H9 (cell line): ENCODE measurements around the gene CPT1B. TPM values are rescaled to one million over a fixed set of nuclear protein-coding genes. Genes with fewer than 3 reads are reported as not detected.

Experiments used
- DNase-seq: peaks from one replicate; pipeline ENCODE4 v3.0.0-alpha.2; 2017
- H2AFZ ChIP-seq: one replicate; pipeline ENCODE4 v1.6.1; 2013; ENCODE audit warnings: mild to moderate bottlenecking, low read length, control low read depth, moderate library complexity
- H2AK5ac ChIP-seq: 2 replicates; pipeline ENCODE4 v1.6.1; 2013; ENCODE audit warnings: low read length, control low read depth, mixed read lengths; ENCODE audit not compliant: insufficient read length
- H2BK120ac ChIP-seq: one replicate; pipeline ENCODE4 v1.6.1; 2013; ENCODE audit warnings: low read depth, mild to moderate bottlenecking, low read length, control low read depth, inconsistent platforms; ENCODE audit not compliant: poor library complexity, severe bottlenecking
- H2BK12ac ChIP-seq: 2 replicates; pipeline ENCODE4 v1.6.1; 2013; ENCODE audit warnings: low read length, control low read depth, mixed read lengths, low read depth; ENCODE audit not compliant: insufficient read length
- H2BK15ac ChIP-seq: 2 replicates; pipeline ENCODE4 v1.6.1; 2013; ENCODE audit warnings: low read depth, low read length, control low read depth
- H2BK20ac ChIP-seq: one replicate; pipeline ENCODE4 v1.6.1; 2013; ENCODE audit warnings: low read depth, mild to moderate bottlenecking, low read length, control low read depth, inconsistent platforms; ENCODE audit not compliant: poor library complexity, severe bottlenecking
- H2BK5ac ChIP-seq: 2 replicates; pipeline ENCODE4 v1.6.1; 2013; ENCODE audit warnings: low read length, control low read depth, mixed read lengths; ENCODE audit not compliant: insufficient read length
- H3K14ac ChIP-seq: 2 replicates; pipeline ENCODE4 v1.6.1; 2013; ENCODE audit warnings: low read length, control low read depth; ENCODE audit not compliant: insufficient read depth
- H3K18ac ChIP-seq: 2 replicates; pipeline ENCODE4 v1.6.1; 2013; ENCODE audit warnings: low read depth, mild to moderate bottlenecking, mixed read lengths, low read length, control low read depth; ENCODE audit not compliant: insufficient read length
- H3K23ac ChIP-seq: 2 replicates; pipeline ENCODE4 v1.6.1; 2013; ENCODE audit warnings: low read length, control low read depth, mixed read lengths, low read depth; ENCODE audit not compliant: insufficient read length
- H3K23me2 ChIP-seq: 2 replicates; pipeline ENCODE4 v1.6.1; 2013; ENCODE audit warnings: low read depth, mild to moderate bottlenecking, mixed read lengths, low read length, control low read depth; ENCODE audit not compliant: insufficient read length, poor library complexity, severe bottlenecking
- H3K27ac ChIP-seq: 2 replicates; pipeline ENCODE4 v1.5.1; 2013; ENCODE audit warnings: low read length, control low read depth, mixed read lengths, low read depth; ENCODE audit not compliant: insufficient read length
- H3K27me3 ChIP-seq: 2 replicates; pipeline ENCODE4 v1.6.1; 2013; ENCODE audit warnings: low read length, control low read depth, inconsistent platforms; ENCODE audit not compliant: insufficient read depth
- H3K4ac ChIP-seq: 2 replicates; pipeline ENCODE4 v1.6.1; 2013; ENCODE audit warnings: low read depth, mild to moderate bottlenecking, control low read depth, inconsistent platforms, low read length, moderate library complexity
- H3K4me1 ChIP-seq: 2 replicates; pipeline ENCODE4 v1.6.1; 2013; ENCODE audit warnings: low read length, control low read depth, inconsistent platforms; ENCODE audit not compliant: insufficient read depth
- H3K4me2 ChIP-seq: 2 replicates; pipeline ENCODE4 v1.6.1; 2013; ENCODE audit warnings: low read length, control low read depth, mixed read lengths; ENCODE audit not compliant: insufficient read length, insufficient read depth
- H3K56ac ChIP-seq: 2 replicates; pipeline ENCODE4 v1.6.1; 2013; ENCODE audit warnings: low read depth, mild to moderate bottlenecking, mixed read lengths, low read length, control low read depth; ENCODE audit not compliant: insufficient read length
- H3K79me1 ChIP-seq: 2 replicates; pipeline ENCODE4 v1.6.1; 2013; ENCODE audit warnings: low read depth, mild to moderate bottlenecking, moderate library complexity, low read length, control low read depth, inconsistent platforms; ENCODE audit not compliant: insufficient read depth, poor library complexity, severe bottlenecking
- H3K79me2 ChIP-seq: 2 replicates; pipeline ENCODE4 v1.6.1; 2013; ENCODE audit warnings: low read length, control low read depth, inconsistent platforms; ENCODE audit not compliant: insufficient read depth
- H3K9ac ChIP-seq: 2 replicates; pipeline ENCODE4 v1.6.1; 2013; ENCODE audit warnings: low read length, control low read depth, mixed read lengths; ENCODE audit not compliant: insufficient read length; ENCODE audit errors: extremely low read depth
- H3K9me3 ChIP-seq: one replicate; pipeline ENCODE4 v1.6.1; 2013; ENCODE audit warnings: low read depth, low read length, inconsistent platforms; ENCODE audit not compliant: control insufficient read depth
- H3T11ph ChIP-seq: one replicate; pipeline ENCODE4 v1.6.1; 2013; ENCODE audit warnings: mild to moderate bottlenecking, low read length, control low read depth, inconsistent platforms
- H4K20me1 ChIP-seq: one replicate; pipeline ENCODE4 v1.6.1; 2013; ENCODE audit not compliant: control insufficient read depth, insufficient read length, insufficient read depth
- H4K5ac ChIP-seq: 2 replicates; pipeline ENCODE4 v1.6.1; 2013; ENCODE audit warnings: low read depth, mild to moderate bottlenecking, mixed read lengths, low read length, control low read depth; ENCODE audit not compliant: insufficient read length
- H4K8ac ChIP-seq: replicated peaks from 2 replicates; pipeline ENCODE4 v1.6.1; 2013; ENCODE audit warnings: low read length, control low read depth, mixed read lengths, low read depth; ENCODE audit not compliant: insufficient read length
- H4K91ac ChIP-seq: 2 replicates; pipeline ENCODE4 v1.6.1; 2013; ENCODE audit warnings: low read depth, mild to moderate bottlenecking, moderate library complexity, mixed read lengths, low read length, control low read depth; ENCODE audit not compliant: insufficient read length
- H3K27ac Mint-ChIP-seq, 3 experiments: 2 replicates in 2 of 3; 3 replicates in 1 of 3; pipeline ENCODE4 v1.8.0; 2020 to 2021; ENCODE audit warnings: mixed read lengths in 3 of 3, mild to moderate bottlenecking in 1 of 3, moderate library complexity in 1 of 3
- H3K27me3 Mint-ChIP-seq: 2 replicates; pipeline ENCODE4 v1.8.0; 2021; ENCODE audit warnings: low read depth, mild to moderate bottlenecking, moderate library complexity, mixed read lengths
- H3K36me3 Mint-ChIP-seq, 3 experiments: 2 replicates in 2 of 3; 3 replicates in 1 of 3; pipeline ENCODE4 v1.8.0; 2020 to 2021; ENCODE audit warnings: low read depth in 3 of 3, mixed read lengths in 3 of 3; ENCODE audit not compliant: insufficient read depth in 1 of 3
- H3K4me1 Mint-ChIP-seq, 2 experiments: 2 replicates each; pipeline ENCODE4 v1.8.0; 2020; ENCODE audit warnings: mixed read lengths in 2 of 2
- H3K4me3 Mint-ChIP-seq, 2 experiments: 2 replicates in 1 of 2; 3 replicates in 1 of 2; pipeline ENCODE4 v1.8.0; 2020 to 2021; ENCODE audit warnings: mild to moderate bottlenecking in 2 of 2, mixed read lengths in 2 of 2, moderate library complexity in 1 of 2
- H3K9me3 Mint-ChIP-seq, 2 experiments: 2 replicates in 1 of 2; 3 replicates in 1 of 2; pipeline ENCODE4 v1.8.0; 2020; ENCODE audit warnings: mild to moderate bottlenecking in 2 of 2, mixed read lengths in 2 of 2, moderate library complexity in 1 of 2
- WGBS: extraction: QIAGEN DNeasy Blood & Tissue Kit; methylation state at CpG from one replicate; pipeline ENCODE4 v1.1.7; 2013; ENCODE audit warnings: missing lambda C conversion rate, low lambda C conversion rate, mixed read lengths; ENCODE audit not compliant: insufficient read length; ENCODE audit errors: extremely low coverage; 5-methylcytosine and 5-hydroxymethylcytosine counted together
- total RNA-seq: library from RNA; stranded (reverse); gene quantifications from 2 replicates; pipeline ENCODE4 v1.2.1, GENCODE V29; 2021
- TF ChIP-seq, protein P1 (sequence below): fragments of 200-600 bp; sonication (generic); conservative IDR thresholded peaks from 3 replicates; pipeline ENCODE4 v1.8.0; 2021; ENCODE audit warnings: antibody characterized with exemption, mild to moderate bottlenecking

Gene CPT1B
- total RNA-seq, 1 experiment from 2014 or later: 65.7 TPM

DNA sequence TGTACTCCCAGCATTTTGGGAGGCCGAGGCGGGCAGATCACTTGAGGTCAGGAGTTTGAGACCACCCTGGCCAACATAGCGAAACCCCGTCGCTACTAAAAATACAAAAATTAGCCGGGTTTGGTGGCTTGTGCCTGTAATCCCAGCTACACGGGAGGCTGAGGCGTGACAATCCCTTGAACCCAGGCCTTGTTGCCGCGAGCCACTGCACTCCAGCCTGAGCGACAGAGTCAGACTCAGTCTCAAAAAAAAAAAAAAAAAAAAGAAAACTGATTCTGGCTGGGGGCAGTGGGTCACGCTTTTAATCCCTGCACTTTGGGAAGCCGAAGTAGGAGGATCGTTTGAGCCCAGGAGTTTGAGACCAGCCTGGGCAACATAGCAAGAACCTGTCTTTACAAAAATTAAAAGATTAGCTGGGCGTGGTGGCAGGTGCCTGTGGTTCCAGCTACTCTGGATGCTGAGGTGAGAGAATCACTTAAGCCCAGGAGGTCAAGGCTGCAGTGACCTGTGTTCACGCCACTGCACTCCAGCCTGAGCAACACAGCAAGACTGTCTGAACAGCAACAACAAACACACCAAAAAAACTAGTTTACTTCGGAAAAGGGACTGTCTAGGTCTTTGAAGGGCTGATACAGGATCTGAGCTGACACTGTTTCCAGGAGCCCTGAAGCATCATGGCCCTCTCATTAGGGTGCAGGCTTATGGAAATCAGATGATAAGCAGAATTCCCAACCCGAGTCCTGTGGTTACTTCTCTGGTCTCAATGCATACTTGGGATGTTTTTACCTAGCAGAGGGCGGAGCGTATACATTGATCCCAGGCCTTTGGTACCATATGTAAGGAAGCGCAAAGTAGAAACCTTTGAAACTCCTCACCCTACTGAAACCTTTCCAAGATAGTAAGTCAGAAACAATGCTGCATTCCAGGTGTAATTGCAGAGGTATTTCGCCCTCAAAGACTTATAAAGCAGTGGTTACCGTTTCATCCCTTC lies 6.2 kb upstream of the CPT1B start:
- H4K8ac ChIP-seq: no peak overlapping the region
- H3K27me3 Mint-ChIP-seq: peaks cover 9% of the 10 kb centered on the region
- no peak overlapping the region for H2BK12ac ChIP-seq
- peak overlapping the region; percentile 80 to 89 for H3K4me3 Mint-ChIP-seq
- peaks cover 4% of the 10 kb centered on the region for H3K79me1 ChIP-seq
- no peaks in the 10 kb centered on the region for H3K27me3 ChIP-seq
- no peak overlapping the region for H4K91ac ChIP-seq
- no peak overlapping the region; a peak in 1 of 7 replicates for H3K27ac Mint-ChIP-seq
- no peak overlapping the region for H3K4ac ChIP-seq
- H3K9ac ChIP-seq: no peak overlapping the region
- no peak overlapping the region for H3K14ac ChIP-seq
- H3K36me3 Mint-ChIP-seq: peaks cover 4 to 13% (median 12%) of the 10 kb centered on the region in 3 experiments; a peak in 6 of 7 replicates
- no peaks in the 10 kb centered on the region for H3K23me2 ChIP-seq
- DNase-seq: no peak
- H3K27ac ChIP-seq: no peak overlapping the region
- TF ChIP-seq, protein P1, sequence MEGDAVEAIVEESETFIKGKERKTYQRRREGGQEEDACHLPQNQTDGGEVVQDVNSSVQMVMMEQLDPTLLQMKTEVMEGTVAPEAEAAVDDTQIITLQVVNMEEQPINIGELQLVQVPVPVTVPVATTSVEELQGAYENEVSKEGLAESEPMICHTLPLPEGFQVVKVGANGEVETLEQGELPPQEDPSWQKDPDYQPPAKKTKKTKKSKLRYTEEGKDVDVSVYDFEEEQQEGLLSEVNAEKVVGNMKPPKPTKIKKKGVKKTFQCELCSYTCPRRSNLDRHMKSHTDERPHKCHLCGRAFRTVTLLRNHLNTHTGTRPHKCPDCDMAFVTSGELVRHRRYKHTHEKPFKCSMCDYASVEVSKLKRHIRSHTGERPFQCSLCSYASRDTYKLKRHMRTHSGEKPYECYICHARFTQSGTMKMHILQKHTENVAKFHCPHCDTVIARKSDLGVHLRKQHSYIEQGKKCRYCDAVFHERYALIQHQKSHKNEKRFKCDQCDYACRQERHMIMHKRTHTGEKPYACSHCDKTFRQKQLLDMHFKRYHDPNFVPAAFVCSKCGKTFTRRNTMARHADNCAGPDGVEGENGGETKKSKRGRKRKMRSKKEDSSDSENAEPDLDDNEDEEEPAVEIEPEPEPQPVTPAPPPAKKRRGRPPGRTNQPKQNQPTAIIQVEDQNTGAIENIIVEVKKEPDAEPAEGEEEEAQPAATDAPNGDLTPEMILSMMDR: no peak
- no peak overlapping the region for H2AFZ ChIP-seq
- no peak overlapping the region for H3K18ac ChIP-seq
- peaks cover 2% of the 10 kb centered on the region; the same call in 1 of the 2 replicates for H3K4me1 ChIP-seq
- no peak overlapping the region for H2BK20ac ChIP-seq
- no CpG with 5 or more reads among the region's 23 CpGs for WGBS
- no peaks in the 10 kb centered on the region for H4K20me1 ChIP-seq
- no peak overlapping the region for H3K56ac ChIP-seq
- H2BK120ac ChIP-seq: no peak overlapping the region
- no peaks in the 10 kb centered on the region for H3K79me2 ChIP-seq
- no peaks in the 10 kb centered on the region for H3K9me3 Mint-ChIP-seq
- H4K5ac ChIP-seq: no peak overlapping the region
- H3T11ph ChIP-seq: no peak overlapping the region
- no peak overlapping the region for H3K4me2 ChIP-seq
- H2AK5ac ChIP-seq: no peak overlapping the region
- no peak overlapping the region for H2BK5ac ChIP-seq
- no peak overlapping the region for H2BK15ac ChIP-seq
- H3K23ac ChIP-seq: no peak overlapping the region
- no peaks in the 10 kb centered on the region for H3K9me3 ChIP-seq
- peaks cover 14 to 23% of the 10 kb centered on the region in 2 experiments for H3K4me1 Mint-ChIP-seq
